ENCODE results near the gene PPM1L.

- no peak for TF ChIP-seq CTCF (optimal IDR thresholded peaks at IDR 0.05 in 1 of 3, IDR thresholded peaks at IDR 0.05 in 1 of 3, conservative IDR thresholded peaks at IDR 0.05 in 1 of 3; ENCODE audit: extremely low read depth in 1 of 3, insufficient read depth in 2 of 3, low read length in 3 of 3)
- no peak for TF ChIP-seq EZH2 (IDR thresholded peaks at IDR 0.05; ENCODE audit: low read length)
Observed at GRCh38 chr3:160792540-160792939, 36.5 kb downstream of the PPM1L start.

All from keratinocyte (primary cell).